T-cell (primary cell): ENCODE measurements around the gene GALR2. TPM values are rescaled to one million over a fixed set of nuclear protein-coding genes. Genes with fewer than 3 reads are reported as not detected.

Experiments used
- ATAC-seq, 4 experiments: fragments of 200-7000 bp in 3 of 4; fragments of 150-1000 bp in 1 of 4; cut with Tn5 transposase; replicated peaks in 1 of 4; 1 replicate in 3 of 4; 2 replicates in 1 of 4; pipeline ENCODE4 v1.10.0; 2021; ENCODE audit warnings: moderate library complexity in 3 of 4, mild to moderate bottlenecking in 2 of 4, moderate number of reproducible peaks in 1 of 4
- CTCF ChIA-PET, 2 donors: fragments of 300-600 bp; sonication (Branson Sonifier 250); formaldehyde crosslinking; loops; one replicate each; lab custom pipeline; 2022; ENCODE audit warnings: antibody characterized with exemption in 2 of 2; lab: Charles Lee
- POLR2A ChIA-PET, 2 donors: fragments of 300-600 bp; sonication (Branson Sonifier 250); formaldehyde crosslinking; loops; one replicate each; lab custom pipeline; 2022; ENCODE audit warnings: antibody characterized with exemption in 2 of 2; lab: Charles Lee
- DNase-seq, 35 experiments: peaks; one replicate each; pipeline versions ENCODE4 v3.0.0 to v3.0.0-alpha.2; 2013 to 2023
- H3K27ac ChIP-seq: one replicate; pipeline ENCODE4 v1.5.1; 2013; ENCODE audit warnings: low read length
- H3K27me3 ChIP-seq, 2 experiments: replicated peaks in 1 of 2; 1 replicate in 1 of 2; 2 replicates in 1 of 2; pipeline versions ENCODE4 v1.6.1 to v1.7.0; 2013; ENCODE audit warnings: low read length in 1 of 2, mixed read lengths in 1 of 2; ENCODE audit not compliant: control insufficient read depth in 2 of 2, insufficient read depth in 2 of 2; ENCODE audit errors: extremely low read depth in 1 of 2
- H3K36me3 ChIP-seq, 2 donors: 1 replicate in 1 of 2; 2 replicates in 1 of 2; pipeline versions ENCODE4 v1.6.1 to v1.7.0; 2013; ENCODE audit warnings: low read length in 1 of 2; ENCODE audit not compliant: control insufficient read depth in 2 of 2, insufficient read depth in 1 of 2; ENCODE audit errors: extremely low read depth in 1 of 2
- H3K4me1 ChIP-seq, 2 experiments: 1 replicate in 1 of 2; 2 replicates in 1 of 2; pipeline versions ENCODE4 v1.6.1 to v1.7.0; 2013; ENCODE audit warnings: low read length in 2 of 2, mixed read lengths in 1 of 2; ENCODE audit not compliant: insufficient read depth in 2 of 2, control insufficient read depth in 1 of 2; ENCODE audit errors: extremely low read depth in 1 of 2
- H3K4me3 ChIP-seq, 2 donors: 1 replicate in 1 of 2; 2 replicates in 1 of 2; pipeline versions ENCODE4 v1.5.1 to v1.7.0; 2013; ENCODE audit warnings: mild to moderate bottlenecking in 2 of 2, low read length in 1 of 2, moderate library complexity in 1 of 2; ENCODE audit not compliant: control insufficient read depth in 1 of 2; ENCODE audit errors: extremely low read depth in 1 of 2
- H3K9me3 ChIP-seq: 2 replicates; pipeline ENCODE4 v1.7.0; 2013
- H3K27ac Mint-ChIP-seq, 2 donors: one replicate each; pipeline ENCODE4 v1.8.0; 2020 to 2021; ENCODE audit warnings: mild to moderate bottlenecking in 2 of 2, mixed read lengths in 2 of 2
- H3K27me3 Mint-ChIP-seq, 2 donors: one replicate each; pipeline ENCODE4 v1.8.0; 2021 to 2022; ENCODE audit warnings: mixed read lengths in 2 of 2
- H3K36me3 Mint-ChIP-seq: one replicate; pipeline ENCODE4 v1.8.0; 2021; ENCODE audit warnings: mixed read lengths
- H3K4me1 Mint-ChIP-seq, 3 donors: one replicate each; pipeline ENCODE4 v1.8.0; 2020 to 2022; ENCODE audit warnings: mixed read lengths in 3 of 3, mild to moderate bottlenecking in 1 of 3
- H3K4me3 Mint-ChIP-seq, 3 donors: one replicate each; pipeline ENCODE4 v1.8.0; 2020 to 2022; ENCODE audit warnings: mild to moderate bottlenecking in 3 of 3, mixed read lengths in 3 of 3, moderate library complexity in 3 of 3
- H3K9me3 Mint-ChIP-seq, 3 donors: one replicate each; pipeline ENCODE4 v1.8.0; 2020 to 2022; ENCODE audit warnings: mixed read lengths in 3 of 3
- WGBS: methylation state at CpG from one replicate; pipeline ENCODE4 v1.1.5; 2013; ENCODE audit warnings: missing lambda C conversion rate; ENCODE audit not compliant: insufficient coverage; 5-methylcytosine and 5-hydroxymethylcytosine counted together
- total RNA-seq, 35 experiments: library from RNA in 6 of 35; stranded (reverse) in 6 of 35; fragments of 120-200 nt in 1 of 35; gene quantifications; one replicate each; pipeline versions ENCODE4 v1.2.1 to v1.2.4 and lab custom pipeline; 2013 to 2026

Gene GALR2
- total RNA-seq, 5 donors from 2014 or later (not counting 1 experiment from before 2014, with no cell fraction given), result 0.20 to 1.3 (median 0.73) TPM; not detected in 2

GRCh38 chr17:76097716-76098295 lies 23.2 kb downstream of the GALR2 start:
- WGBS, result 93% methylated on average over 16 of the region's 19 CpGs
- no peaks in the 10 kb centered on the region for H3K9me3 ChIP-seq
- peaks cover 25 to 74% of the 10 kb centered on the region in 2 donors for H3K36me3 ChIP-seq
- no peaks in the 10 kb centered on the region for H3K27me3 ChIP-seq
- ATAC-seq (no peak), DNase-seq (no peak)
- Mint-ChIP-seq H3K27ac (no peak overlapping the region), H3K27me3 (no peaks in the 10 kb centered on the region), H3K4me1 (peaks cover 23 to 24% (median 23%) of the 10 kb centered on the region in 3 donors), H3K4me3 (no peak overlapping the region), H3K36me3 (peaks cover 41% of the 10 kb centered on the region), H3K9me3 (no peaks in the 10 kb centered on the region)
- peaks cover 3 to 15% of the 10 kb centered on the region in 2 experiments for H3K4me1 ChIP-seq
- no peak overlapping the region for H3K27ac ChIP-seq
- no peak overlapping the region for H3K4me3 ChIP-seq
- POLR2A ChIA-PET, result no interaction called here
- CTCF ChIA-PET, result no interaction called here

GRCh38 chr17:76102944-76103273 lies 28.3 kb downstream of the GALR2 start:
- POLR2A ChIA-PET, result no interaction called here
- WGBS, result 0% methylated on average over 2 of the region's 4 CpGs
- CTCF ChIA-PET, result interaction anchor here (0.6 to 1.8 kb wide), 6 partner anchors 79 to 193 kb away, joined by 3 to 9 read pairs (median 3); no protein-coding TSS in a partner anchor
- DNase-seq (no peak), ATAC-seq (peak in 1 of 4 experiments; percentile 1)
- peaks cover 7 to 30% of the 10 kb centered on the region in 2 donors for H3K36me3 ChIP-seq
- H3K9me3 Mint-ChIP-seq, result no peaks in the 10 kb centered on the region
- H3K27ac Mint-ChIP-seq, result peak overlapping the region; percentile 91 to 94
- H3K9me3 ChIP-seq, result no peaks in the 10 kb centered on the region
- H3K27ac ChIP-seq, result peak overlapping the region; percentile 71
- no peaks in the 10 kb centered on the region for H3K27me3 ChIP-seq
- H3K36me3 Mint-ChIP-seq, result peaks cover 18% of the 10 kb centered on the region
- H3K4me1 ChIP-seq, result peaks cover 13 to 26% of the 10 kb centered on the region in 2 experiments
- peaks cover 36 to 39% (median 37%) of the 10 kb centered on the region in 3 donors for H3K4me1 Mint-ChIP-seq
- H3K4me3 ChIP-seq, result peak overlapping the region; percentile 57 to 68
- no peaks in the 10 kb centered on the region for H3K27me3 Mint-ChIP-seq
- H3K4me3 Mint-ChIP-seq, result peak overlapping the region; percentile 90 to 96 (median 92)

GRCh38 chr17:76103274-76104139 lies 28.9 kb downstream of the GALR2 start, which contains the start of gene EXOC7:
Gene EXOC7 (minus strand): TSS chr17:76103787. CDS start chr17:76103692, 95 bp downstream.
- Mint-ChIP-seq H3K36me3 (peaks cover 17% of the 10 kb centered on the region), H3K9me3 (no peaks in the 10 kb centered on the region), H3K27me3 (no peaks in the 10 kb centered on the region), H3K4me3 (peak within 1 kb of the TSS; percentile 90 to 96 (median 92)), H3K4me1 (peaks cover 36 to 39% (median 37%) of the 10 kb centered on the region in 3 donors), H3K27ac (peak within 1 kb of the TSS; percentile 91 to 94)
- peaks cover 7 to 25% of the 10 kb centered on the region in 2 donors for H3K36me3 ChIP-seq
- peak within 1 kb of the TSS; percentile 57 to 68 for H3K4me3 ChIP-seq
- H3K27me3 ChIP-seq, result no peaks in the 10 kb centered on the region
- ATAC-seq (peak; percentile 93 to 94 (median 94)), DNase-seq (peak; percentile 83 to 97 (median 89))
- 4% methylated on average over 54 of the region's 55 CpGs for WGBS
- H3K4me1 ChIP-seq, result peaks cover 13 to 26% of the 10 kb centered on the region in 2 experiments
- peak within 1 kb of the TSS; percentile 71 for H3K27ac ChIP-seq
- ChIA-PET POLR2A (interaction anchor here (0.6 kb wide), 4 partner anchors 17 to 920 kb away, joined by 3 to 5 read pairs (median 3); no protein-coding TSS in a partner anchor), CTCF (interaction anchor here (0.6 to 1.8 kb wide), 7 partner anchors 61 to 176 kb away, joined by 3 to 9 read pairs (median 4); no protein-coding TSS in a partner anchor)
- no peaks in the 10 kb centered on the region for H3K9me3 ChIP-seq

- H3K36me3 Mint-ChIP-seq, result peaks cover 17% of the 10 kb centered on the region
- H3K36me3 ChIP-seq, result peaks cover 7 to 22% of the 10 kb centered on the region in 2 donors
- DNase-seq, result no peak
- H3K4me3 Mint-ChIP-seq, result peak overlapping the region; percentile 90 to 96 (median 92)
- no peaks in the 10 kb centered on the region for H3K9me3 Mint-ChIP-seq
- POLR2A ChIA-PET, result interaction anchor here (0.6 kb wide), 3 partner anchors 163 to 921 kb away, joined by 3 to 5 read pairs (median 3); no protein-coding TSS in a partner anchor
- H3K4me1 ChIP-seq, result peaks cover 13 to 26% of the 10 kb centered on the region in 2 experiments
- H3K4me1 Mint-ChIP-seq, result peaks cover 36 to 39% (median 37%) of the 10 kb centered on the region in 3 donors
- H3K4me3 ChIP-seq, result peak overlapping the region; percentile 57 to 68
- no peaks in the 10 kb centered on the region for H3K27me3 Mint-ChIP-seq
- H3K27ac ChIP-seq, result peak overlapping the region; percentile 71
- no peak for ATAC-seq
- CTCF ChIA-PET, result interaction anchor here (0.6 to 1.8 kb wide), 4 partner anchors 62 to 163 kb away, joined by 3 to 9 read pairs (median 4); no protein-coding TSS in a partner anchor
- no peaks in the 10 kb centered on the region for H3K9me3 ChIP-seq
- WGBS, result 82% methylated on average over 15 of the region's 29 CpGs
- H3K27ac Mint-ChIP-seq, result peak overlapping the region; percentile 91 to 94
- H3K27me3 ChIP-seq, result no peaks in the 10 kb centered on the region
Measured at GRCh38 chr17:76104140-76104895, 29.7 kb downstream of the GALR2 start.

GRCh38 chr17:76104896-76105231 lies 30.3 kb downstream of the GALR2 start:
- peak overlapping the region; percentile 90 to 96 (median 92) for H3K4me3 Mint-ChIP-seq
- no peak for DNase-seq
- no peaks in the 10 kb centered on the region for H3K27me3 ChIP-seq

More at GRCh38 chr17:76104896-76105231, 30.3 kb downstream of the GALR2 start:
- CTCF ChIA-PET, result no interaction called here
- peaks cover 11% of the 10 kb centered on the region for H3K36me3 Mint-ChIP-seq
- H3K4me1 Mint-ChIP-seq, result peaks cover 32 to 35% (median 35%) of the 10 kb centered on the region in 3 donors
- POLR2A ChIA-PET, result no interaction called here
- no peaks in the 10 kb centered on the region for H3K27me3 Mint-ChIP-seq
- Histone ChIP-seq H3K4me1 (peaks cover 13 to 26% of the 10 kb centered on the region in 2 experiments), H3K36me3 (peaks cover 7 to 17% of the 10 kb centered on the region in 2 donors), H3K27ac (no peak overlapping the region), H3K9me3 (no peaks in the 10 kb centered on the region), H3K4me3 (no peak overlapping the region)
- H3K9me3 Mint-ChIP-seq, result no peaks in the 10 kb centered on the region
- ATAC-seq, result no peak
- H3K27ac Mint-ChIP-seq, result peak overlapping the region; percentile 91 to 94
- 86% methylated on average over 1 of the region's 5 CpGs for WGBS
